ENCODE data around the gene FHL3.
A peak's percentile ranks its signal among the peaks of the same experiment; 100 is the strongest.

Gene FHL3

GRCh38 chr1:38047603-38048141 lies 42.4 kb upstream of the FHL3 start:
- no peak overlapping the region for H3K27ac ChIP-seq
- H3K27me3 ChIP-seq (ENCODE audit: insufficient read depth, low read depth, severe bottlenecking), result peaks cover 34% of the 10 kb centered on the region
- peak overlapping the region; percentile 47 for H3K4me3 ChIP-seq (ENCODE audit: low read depth, low read length)
- H3K36me3 ChIP-seq, result no peaks in the 10 kb centered on the region
- TF ChIP-seq CTCF (IDR thresholded peaks at IDR 0.05; ENCODE audit: low read depth, low read length), result no peak
- DNase-seq, result no peak
- no peaks in the 10 kb centered on the region for H3K9me3 ChIP-seq (ENCODE audit: severe bottlenecking)

DNA sequence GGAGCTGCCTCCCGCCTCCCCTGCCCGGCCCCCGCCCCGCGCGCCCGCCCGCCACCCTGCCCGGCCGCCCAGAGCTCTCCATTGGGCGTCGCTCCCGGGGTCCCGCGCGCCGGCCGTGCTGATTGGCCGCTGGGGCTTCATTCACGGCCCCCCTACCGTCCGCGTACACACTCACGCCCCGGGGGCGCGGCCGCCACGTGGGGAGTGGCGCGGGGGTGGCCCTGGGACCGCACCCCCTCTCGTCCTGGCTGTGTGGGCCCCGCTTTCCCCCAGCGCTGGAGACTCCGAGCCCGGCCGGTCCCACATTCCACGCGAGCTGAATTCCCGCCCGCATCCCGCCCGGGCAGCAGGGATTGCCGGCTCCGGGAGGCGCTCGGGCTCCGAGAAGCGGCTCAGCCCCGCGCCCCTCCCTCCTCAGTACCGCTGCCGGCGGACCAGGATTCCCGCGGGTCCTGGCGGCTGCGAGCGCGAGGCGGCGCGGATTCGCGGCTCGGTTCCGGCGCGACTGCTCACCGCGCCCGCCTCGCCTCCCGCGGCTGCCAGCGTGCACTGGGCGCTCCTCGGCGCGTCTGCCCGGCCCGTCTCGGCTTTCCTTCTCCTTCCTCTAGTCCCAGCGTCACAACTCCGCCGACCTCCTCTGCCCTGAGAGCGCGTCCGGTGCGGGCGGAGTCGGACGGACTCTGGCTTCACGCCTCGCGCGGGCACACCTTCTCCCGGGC lies 41.7 kb upstream of the FHL3 start:
- TF ChIP-seq CTCF (IDR thresholded peaks at IDR 0.05; ENCODE audit: low read depth, low read length), result no peak
- peak; percentile 79 for DNase-seq
- Histone ChIP-seq H3K27me3 (ENCODE audit: insufficient read depth, low read depth, severe bottlenecking) (peaks cover 34% of the 10 kb centered on the region), H3K36me3 (no peaks in the 10 kb centered on the region), H3K4me3 (ENCODE audit: low read depth, low read length) (peak overlapping the region; percentile 47), H3K27ac (no peak overlapping the region), H3K9me3 (ENCODE audit: severe bottlenecking) (no peaks in the 10 kb centered on the region)

GRCh38 chr1:38046333-38046883 lies 41.1 kb upstream of the FHL3 start, which contains the start of gene POU3F1:
Gene POU3F1, minus strand, starts transcription at chr1:38046793. Its CDS starts 50 bp downstream, at chr1:38046743.
- no peak for DNase-seq
- peaks cover 34% of the 10 kb centered on the region for H3K27me3 ChIP-seq (ENCODE audit: insufficient read depth, low read depth, severe bottlenecking)
- no peak for TF ChIP-seq CTCF (IDR thresholded peaks at IDR 0.05; ENCODE audit: low read depth, low read length)
- H3K36me3 ChIP-seq, result no peaks in the 10 kb centered on the region
- no peak within 1 kb of the TSS for H3K27ac ChIP-seq
- H3K4me3 ChIP-seq (ENCODE audit: low read depth, low read length), result peak within 1 kb of the TSS; percentile 47
- H3K9me3 ChIP-seq (ENCODE audit: severe bottlenecking), result no peaks in the 10 kb centered on the region

GRCh38 chr1:38045401-38046332 lies 40.4 kb upstream of the FHL3 start:
- no peak for TF ChIP-seq CTCF (IDR thresholded peaks at IDR 0.05; ENCODE audit: low read depth, low read length)
- Histone ChIP-seq H3K27me3 (ENCODE audit: insufficient read depth, low read depth, severe bottlenecking) (peaks cover 31% of the 10 kb centered on the region), H3K36me3 (no peaks in the 10 kb centered on the region), H3K4me3 (ENCODE audit: low read depth, low read length) (peak overlapping the region; percentile 42), H3K27ac (no peak overlapping the region), H3K9me3 (ENCODE audit: severe bottlenecking) (no peaks in the 10 kb centered on the region)
- DNase-seq, result peak; percentile 49

DNA sequence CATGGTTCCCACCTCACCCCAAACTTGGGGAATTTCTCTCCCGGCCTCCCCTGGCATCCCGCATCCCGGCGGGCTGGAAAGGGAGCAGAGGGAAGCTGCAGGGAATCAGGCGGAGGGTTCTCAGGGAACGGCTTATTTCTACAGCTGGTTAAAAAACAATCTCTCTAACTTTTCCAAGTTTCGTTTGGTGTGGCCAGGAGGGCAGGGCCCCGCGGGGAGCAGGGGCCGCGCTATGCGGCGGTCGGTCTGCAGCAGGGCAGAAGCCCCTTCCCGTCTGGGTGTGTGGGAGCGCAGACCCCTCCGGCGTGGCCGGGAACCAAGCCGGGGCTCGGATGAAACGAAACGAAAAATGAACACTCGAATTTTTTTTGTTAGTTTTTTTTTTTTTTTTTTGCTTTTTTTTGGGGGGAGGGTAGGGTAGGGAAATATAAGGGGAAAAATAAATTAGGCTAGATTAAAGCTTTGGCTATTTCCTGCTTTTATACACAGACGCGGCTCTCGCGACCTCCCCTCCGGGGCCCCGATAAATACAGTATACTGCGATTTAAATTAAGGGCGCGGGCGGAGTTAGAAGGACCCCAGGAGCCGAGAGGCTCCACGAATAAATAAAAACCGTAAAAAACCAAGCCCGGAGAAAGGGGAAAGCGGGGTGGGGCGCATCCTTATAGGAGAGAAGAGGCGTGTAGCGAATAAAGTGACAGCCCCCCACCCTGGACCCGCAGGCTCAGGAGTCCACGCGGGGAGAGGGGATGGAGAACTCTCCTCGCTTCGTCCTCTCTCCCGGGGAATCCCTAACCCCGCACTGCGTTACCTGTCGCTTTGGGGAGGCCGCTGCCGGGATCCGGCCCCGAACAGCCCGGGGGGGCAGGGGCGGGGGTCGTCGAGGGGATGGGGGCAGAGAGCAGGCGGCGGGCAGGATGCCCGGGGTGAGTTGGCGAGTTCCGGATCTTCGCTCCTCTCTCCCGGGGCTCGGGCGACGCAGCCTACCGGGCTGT lies 39.2 kb upstream of the FHL3 start:
- H3K4me3 ChIP-seq (ENCODE audit: low read depth, low read length), result peak overlapping the region; percentile 42
- H3K9me3 ChIP-seq (ENCODE audit: severe bottlenecking), result no peaks in the 10 kb centered on the region
- no peak for TF ChIP-seq CTCF (IDR thresholded peaks at IDR 0.05; ENCODE audit: low read depth, low read length)
- peaks cover 31% of the 10 kb centered on the region for H3K27me3 ChIP-seq (ENCODE audit: insufficient read depth, low read depth, severe bottlenecking)
- H3K27ac ChIP-seq, result no peak overlapping the region
- DNase-seq, result no peak
- H3K36me3 ChIP-seq, result no peaks in the 10 kb centered on the region
